GM13977 (cell line): ENCODE data around the gene SPRYD4.
"Not testable (repeated sequence)": the region's sequence is repeated elsewhere in the genome, so short reads cannot be mapped to it uniquely, and the experiment has no call there.

Experiments used
- DNase-seq: peaks from one replicate; pipeline ENCODE4 v3.0.0; 2012; ENCODE audit warnings: low spot score
- in situ Hi-C: fragments of 300-500 bp; cut with MboI; formaldehyde crosslinking; loops from one replicate; pipeline ENCODE4 v1.12.0; 2022; ENCODE audit warnings: low sequenced_read_pairs, low pct_unique_long_range_greater_than_20kb, mixed read lengths, inconsistent platforms; ENCODE audit not compliant: unreplicated experiment
- TF ChIP-seq, protein P1 (sequence below): IDR thresholded peaks from 2 replicates; pipeline ENCODE4 v1.5.1; 2012; ENCODE audit warnings: mild to moderate bottlenecking, control low read depth; ENCODE audit not compliant: insufficient read depth; ENCODE audit errors: extremely low read depth, missing control alignments

Gene SPRYD4

DNA sequence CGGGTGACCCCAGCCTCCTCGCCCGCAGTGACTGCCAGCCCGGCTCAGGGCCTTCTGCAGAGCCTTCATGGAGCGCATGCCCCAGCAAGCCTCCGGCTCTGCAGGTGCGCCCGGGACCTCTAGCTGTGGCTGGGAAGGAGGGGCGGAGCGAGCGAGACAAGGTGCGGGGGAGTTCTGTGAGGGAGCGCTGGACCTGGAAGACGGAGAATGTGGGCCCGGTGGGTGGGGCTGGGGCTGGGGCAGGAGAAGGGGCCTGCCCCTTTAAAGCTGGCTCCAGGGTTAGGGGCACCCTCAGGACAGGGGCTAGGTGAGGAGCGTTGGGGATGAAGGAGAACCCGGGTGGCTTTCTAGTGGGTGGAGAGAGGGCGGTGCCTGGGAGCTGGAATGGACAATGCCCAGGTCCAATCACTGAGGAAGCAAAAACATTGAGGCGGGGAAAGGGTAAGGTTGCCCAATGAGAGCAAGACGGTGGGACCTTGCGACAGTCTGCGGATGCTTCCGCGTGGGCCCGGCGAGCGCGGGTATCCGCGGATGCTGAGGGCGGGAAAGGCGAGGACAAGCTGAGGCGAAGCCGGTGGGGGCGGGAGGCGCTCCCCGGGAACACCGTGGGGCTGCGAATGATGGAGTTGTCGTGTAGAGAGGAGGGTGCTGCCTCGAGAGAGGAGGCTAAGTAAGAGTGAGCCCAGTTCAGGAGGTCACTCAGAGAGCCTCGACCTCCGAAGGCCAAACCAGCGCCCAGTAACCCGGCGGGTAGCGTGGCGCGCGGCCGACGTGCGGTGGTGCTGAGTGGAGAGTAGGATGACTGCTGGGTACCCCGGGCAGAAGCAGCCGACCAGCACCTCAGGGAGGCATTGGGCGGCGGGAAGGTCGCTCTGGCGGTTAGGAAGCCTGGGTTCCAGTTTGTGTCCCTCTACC, 19.9 kb downstream of the SPRYD4 start, which contains the start of gene GLS2:
GLS2 (minus strand) TSS at position 121 of the 915 bp plus-strand sequence; CDS start at position 78, 43 bp downstream.
- TF ChIP-seq, protein P1, sequence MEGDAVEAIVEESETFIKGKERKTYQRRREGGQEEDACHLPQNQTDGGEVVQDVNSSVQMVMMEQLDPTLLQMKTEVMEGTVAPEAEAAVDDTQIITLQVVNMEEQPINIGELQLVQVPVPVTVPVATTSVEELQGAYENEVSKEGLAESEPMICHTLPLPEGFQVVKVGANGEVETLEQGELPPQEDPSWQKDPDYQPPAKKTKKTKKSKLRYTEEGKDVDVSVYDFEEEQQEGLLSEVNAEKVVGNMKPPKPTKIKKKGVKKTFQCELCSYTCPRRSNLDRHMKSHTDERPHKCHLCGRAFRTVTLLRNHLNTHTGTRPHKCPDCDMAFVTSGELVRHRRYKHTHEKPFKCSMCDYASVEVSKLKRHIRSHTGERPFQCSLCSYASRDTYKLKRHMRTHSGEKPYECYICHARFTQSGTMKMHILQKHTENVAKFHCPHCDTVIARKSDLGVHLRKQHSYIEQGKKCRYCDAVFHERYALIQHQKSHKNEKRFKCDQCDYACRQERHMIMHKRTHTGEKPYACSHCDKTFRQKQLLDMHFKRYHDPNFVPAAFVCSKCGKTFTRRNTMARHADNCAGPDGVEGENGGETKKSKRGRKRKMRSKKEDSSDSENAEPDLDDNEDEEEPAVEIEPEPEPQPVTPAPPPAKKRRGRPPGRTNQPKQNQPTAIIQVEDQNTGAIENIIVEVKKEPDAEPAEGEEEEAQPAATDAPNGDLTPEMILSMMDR, result no peak
- in situ Hi-C loops, result no loop called here
- DNase-seq, result peak; percentile 94

DNA sequence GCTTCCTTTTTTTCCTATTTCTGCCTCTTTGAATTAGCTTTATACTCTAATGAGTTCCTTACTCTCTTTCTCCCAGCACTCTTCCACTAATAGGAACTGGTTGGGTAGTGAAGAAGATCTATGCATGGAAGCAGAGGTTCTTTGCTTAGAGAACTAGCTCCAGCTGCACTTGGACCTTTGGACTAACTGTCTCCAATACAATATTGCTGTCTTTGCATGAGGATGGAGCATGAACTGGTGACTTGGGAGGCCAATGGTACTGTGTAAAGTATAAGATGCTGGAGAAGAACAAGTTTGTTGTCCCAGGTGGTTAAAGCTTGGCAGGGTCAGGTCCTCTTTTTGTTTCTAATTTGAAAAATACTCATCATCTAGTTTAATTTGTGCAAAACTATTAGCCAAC, 22.0 kb downstream of the SPRYD4 start:
- DNase-seq, result no peak
- in situ Hi-C loops, result no loop called here
- TF ChIP-seq, protein P1, result no peak

DNA sequence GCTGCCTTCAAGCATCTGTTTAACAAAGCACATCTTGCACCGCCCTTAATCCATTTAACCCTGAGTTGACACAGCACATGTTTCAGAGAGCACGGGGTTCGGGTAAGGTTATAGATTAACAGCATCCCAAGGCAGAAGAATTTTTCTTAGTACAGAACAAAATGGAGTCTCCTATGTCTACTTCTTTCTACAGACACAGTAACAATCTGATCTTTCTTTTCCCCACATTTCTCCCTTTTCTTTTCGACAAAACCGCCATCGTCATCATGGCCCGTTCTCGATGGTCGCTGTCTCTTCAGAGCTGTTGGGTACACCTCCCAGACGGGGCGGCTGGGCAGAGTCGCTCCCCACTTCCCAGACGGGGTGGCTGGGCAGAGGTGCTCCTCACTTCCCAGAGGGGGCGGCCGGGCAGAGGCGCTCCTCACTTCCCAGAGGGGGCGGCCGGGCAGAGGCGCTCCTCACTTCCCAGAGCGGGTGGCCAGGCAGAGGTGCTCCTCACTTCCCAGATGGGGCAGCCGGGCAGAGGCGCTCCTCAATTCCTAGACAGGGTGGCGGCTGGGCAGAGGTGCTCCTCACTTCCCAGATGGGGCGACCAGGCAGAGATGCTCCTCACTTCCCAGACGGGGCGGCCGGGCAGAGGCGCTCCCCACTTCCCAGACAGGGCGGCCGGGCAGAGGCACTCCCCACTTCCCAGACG, 25.2 kb downstream of the SPRYD4 start:
- DNase-seq, in situ Hi-C loops: not testable (repeated sequence)

DNA sequence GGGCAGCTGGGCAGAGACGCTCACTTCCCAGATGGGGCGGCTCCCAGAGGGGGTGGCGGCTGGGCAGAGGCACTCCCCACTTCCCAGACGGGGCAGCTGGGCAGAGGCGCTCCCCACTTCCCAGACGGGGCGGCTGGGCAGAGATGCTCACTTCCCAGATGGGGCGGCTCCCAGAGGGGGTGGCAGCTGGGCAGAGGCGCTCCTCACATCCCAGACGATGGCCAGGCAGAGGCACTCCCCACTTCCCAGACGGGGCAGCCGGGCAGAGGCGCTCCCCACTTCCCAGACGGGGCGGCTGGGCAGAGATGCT, 25.7 kb downstream of the SPRYD4 start:
- DNase-seq, in situ Hi-C loops: not testable (repeated sequence)

DNA sequence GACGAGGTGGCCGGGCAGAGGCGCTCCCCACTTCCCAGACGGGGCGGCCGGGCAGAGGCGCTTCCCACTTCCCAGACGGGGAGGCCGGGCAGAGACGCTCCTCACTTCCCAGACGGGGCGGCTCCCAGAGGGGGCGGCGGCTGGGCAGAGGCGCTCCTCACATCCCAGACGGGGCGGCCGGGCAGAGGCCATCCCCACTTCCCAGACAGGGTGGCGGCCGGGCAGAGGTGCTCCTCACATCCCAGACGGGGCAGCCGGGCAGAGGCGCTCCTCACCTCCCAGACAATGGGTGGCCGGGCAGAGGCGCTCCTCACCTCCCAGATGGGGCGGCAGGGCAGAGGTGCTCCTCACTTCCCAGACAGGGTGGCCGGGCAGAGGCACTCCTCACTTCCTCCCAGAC, 26.1 kb downstream of the SPRYD4 start:
- in situ Hi-C loops, DNase-seq: not testable (repeated sequence)

DNA sequence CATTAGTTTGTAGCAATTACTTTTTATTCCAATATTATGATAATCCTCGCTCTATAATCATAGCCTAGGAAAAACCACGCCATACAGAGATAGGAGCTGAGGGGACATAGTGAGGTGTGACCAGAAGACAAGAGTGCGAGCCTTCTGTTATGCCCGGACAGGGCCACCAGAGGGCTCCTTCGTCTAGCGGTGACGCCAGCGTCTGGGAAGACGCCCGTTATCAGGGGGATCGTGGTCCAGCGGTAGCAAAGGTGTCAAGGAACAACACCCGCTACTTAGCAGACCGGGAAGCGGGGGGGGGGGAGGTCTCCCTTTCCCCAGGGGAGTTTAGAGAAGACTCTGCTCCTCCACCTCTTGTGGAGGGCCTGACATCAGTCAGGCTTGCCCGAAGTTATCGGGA, 28.3 kb downstream of the SPRYD4 start:
- in situ Hi-C loops, DNase-seq: not testable (repeated sequence)
- TF ChIP-seq, protein P1, result peak; percentile 59

DNA sequence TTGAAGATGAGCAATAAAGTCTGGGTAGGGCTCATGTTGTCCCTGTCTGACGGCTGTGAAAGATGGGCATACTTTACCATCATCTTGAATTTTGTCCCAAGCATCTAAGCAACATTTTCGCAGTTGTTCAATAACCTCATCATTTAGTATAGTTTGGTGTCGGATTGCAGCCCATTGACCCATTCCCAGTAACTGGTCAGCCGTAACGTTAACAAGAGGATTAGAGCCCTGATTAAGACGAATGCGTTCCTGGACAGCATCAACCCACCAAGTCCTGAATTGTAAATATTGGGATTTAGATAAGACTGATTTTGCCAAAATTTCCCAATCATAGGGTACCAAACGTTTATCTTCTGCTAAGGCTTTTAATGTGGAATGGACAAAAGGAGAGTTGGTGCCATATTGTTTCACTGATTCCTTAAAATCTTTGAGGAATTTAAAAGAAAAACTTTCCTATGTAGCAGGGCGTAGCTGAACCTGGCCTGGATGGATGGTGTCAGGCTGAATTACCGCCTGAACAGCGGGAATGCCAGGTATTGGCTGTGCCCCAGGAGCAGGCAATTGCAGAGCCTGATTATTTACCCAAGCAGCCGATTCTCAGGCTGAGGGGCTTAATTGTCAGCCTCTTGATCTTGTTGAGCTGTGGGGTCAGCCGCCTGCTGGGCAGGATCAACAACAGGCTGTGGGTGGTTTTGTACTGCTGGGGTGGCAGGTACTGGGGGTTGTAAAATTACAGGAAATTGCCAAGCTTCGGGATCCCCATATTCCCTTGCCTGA, 29.9 kb downstream of the SPRYD4 start:
- in situ Hi-C loops, DNase-seq: not testable (repeated sequence)

DNA sequence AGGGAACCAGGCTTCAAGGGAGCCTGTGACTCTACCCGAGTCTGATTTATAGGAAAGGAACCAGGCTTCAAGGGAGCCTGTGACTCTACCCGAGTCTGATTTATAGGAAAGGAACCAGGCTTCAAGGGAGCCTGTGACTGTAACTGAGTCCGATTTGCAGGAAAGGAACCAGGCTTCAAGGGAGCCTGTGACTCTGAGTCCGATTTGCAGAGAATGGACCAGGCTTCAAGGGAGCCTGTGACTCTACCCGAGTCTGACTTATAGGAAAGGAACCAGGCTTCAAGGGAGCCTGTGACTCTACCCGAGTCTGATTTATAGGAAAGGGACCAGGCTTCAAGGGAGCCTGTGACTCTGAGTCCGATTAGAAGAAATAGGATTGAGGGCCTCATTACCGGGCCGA, 31.1 kb downstream of the SPRYD4 start:
- in situ Hi-C loops, DNase-seq: not testable (repeated sequence)

DNA sequence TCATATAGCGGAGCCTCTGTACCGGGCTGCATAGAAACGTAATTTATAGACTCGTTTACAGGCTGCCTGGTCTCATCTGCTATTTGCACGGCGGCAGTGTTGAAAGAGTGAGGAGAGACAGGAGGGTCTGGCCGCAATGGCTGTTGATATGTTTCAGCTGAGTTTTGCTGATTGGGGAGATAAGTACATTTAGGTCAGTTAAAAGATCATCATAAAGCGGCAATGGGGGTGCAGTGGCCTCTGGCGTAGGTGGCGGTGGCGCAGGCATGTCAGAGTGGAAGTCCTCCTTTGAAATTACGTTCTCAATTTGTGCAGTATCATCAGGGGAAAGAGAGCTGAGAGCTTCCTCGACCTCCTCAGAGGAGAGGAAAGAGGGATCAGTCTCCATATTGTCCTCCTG, 31.5 kb downstream of the SPRYD4 start:
- in situ Hi-C loops, DNase-seq: not testable (repeated sequence)
